Fibroblast of skin of left quadriceps (primary cell): ENCODE measurements around the gene TMPRSS9.

Source experiments
- DNase-seq, 2 experiments: peaks; one replicate each; pipeline ENCODE4 v3.0.0-alpha.2; 2013; ENCODE audit warnings: low read depth in 2 of 2

TMPRSS9 gene

GRCh38 chr19:2361246-2362045, 1.4 kb downstream of the TMPRSS9 start:
- DNase-seq = no peak

DNA sequence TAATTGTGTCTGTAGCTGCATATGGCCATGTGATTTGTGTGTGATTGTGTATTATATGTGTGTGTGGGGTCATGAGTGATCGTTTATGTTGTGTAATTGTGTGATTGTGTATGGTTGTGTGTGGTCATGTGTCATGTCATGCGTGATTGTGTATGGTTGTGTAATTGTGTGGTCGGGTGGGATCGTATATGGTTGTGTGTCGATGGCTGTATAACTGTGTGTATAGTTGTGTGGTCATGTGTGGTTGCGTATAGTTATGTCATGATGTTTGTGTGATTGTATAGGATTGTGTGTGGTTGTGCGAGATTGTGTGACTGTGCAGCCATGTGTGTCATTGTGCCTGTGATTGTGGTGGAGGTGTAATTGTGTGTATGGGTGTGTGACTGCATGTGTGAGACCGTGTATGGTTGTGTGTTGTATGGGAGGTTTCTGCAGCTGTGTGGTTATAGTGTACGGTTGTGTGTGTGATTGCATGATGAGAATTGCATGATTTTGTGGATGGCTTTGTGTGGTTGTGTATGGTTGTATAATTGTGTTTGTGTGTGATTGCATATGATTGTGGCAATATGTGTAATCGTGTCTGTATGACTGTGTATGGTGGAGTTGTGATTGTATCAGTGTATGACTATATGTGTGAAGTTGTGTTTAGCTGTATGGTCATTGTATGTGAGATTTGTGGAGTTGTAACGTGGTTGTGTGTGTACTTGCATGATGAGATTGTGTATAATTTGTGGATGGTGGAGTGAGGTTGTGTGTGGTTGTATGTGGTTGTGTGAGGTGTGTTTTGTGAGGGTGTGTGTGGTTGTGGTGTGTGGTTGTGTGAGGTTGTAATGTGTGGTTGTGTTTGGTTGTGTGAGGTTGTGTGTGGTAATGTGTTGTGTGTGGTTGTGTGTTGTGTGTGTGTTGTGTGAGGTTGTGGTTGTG, 2.2 kb downstream of the TMPRSS9 start:
- no peak for DNase-seq

DNA sequence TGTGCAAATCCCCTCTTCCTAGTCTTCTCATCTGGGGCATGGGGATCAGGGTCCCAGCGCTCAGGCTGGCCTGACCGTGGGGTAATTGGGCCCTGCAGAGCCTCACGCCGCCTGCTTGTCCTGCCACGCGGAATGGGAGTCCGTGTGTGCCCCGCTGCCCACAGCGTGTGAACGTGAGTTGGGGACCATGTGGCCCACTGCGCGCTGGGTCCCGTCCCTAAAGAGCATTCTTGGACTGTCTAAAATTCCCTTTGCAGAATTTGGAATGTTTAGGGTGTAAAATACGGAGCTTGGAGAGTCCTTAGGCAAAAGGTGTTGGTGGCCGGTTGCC, 2.9 kb downstream of the TMPRSS9 start:
- DNase-seq = no peak

GRCh38 chr19:2363419-2363818, 3.4 kb downstream of the TMPRSS9 start:
- DNase-seq = no peak

DNA sequence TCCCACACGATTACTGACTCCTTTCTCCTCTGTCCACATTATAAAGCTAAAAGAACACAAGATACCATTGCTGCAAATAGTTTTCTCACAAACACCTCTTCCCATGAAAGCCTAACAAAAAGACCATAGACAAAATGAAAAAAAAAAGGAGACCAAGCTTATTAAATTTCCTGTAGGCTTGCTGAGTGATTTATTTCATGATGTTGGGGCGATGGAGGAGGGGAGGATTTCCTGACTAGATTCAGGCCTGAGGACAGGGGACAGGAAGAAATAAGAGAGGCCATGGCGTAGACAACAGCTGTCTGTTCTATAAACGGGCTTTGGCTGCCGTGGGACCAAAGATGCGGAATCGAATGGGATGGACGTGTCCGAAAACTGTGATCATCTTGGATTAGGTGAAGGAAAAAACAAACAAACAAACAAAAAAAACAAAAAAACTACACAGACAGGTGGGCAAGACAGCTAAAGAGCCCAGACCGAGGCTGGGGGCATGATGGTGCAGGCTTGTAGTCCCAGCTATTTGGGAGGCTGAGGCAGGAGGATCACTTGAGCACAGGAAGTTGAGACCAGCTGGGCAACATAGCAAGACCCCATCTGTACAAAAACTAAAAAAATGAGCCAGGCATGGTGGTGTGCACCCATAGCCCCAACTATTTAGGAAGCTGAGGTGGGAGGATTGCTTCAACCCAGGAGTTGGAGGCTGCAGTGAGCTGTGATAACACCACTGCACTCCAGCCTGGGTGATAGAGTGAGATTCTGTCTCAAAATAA, 5.3 kb downstream of the TMPRSS9 start:
- DNase-seq = no peak

DNA sequence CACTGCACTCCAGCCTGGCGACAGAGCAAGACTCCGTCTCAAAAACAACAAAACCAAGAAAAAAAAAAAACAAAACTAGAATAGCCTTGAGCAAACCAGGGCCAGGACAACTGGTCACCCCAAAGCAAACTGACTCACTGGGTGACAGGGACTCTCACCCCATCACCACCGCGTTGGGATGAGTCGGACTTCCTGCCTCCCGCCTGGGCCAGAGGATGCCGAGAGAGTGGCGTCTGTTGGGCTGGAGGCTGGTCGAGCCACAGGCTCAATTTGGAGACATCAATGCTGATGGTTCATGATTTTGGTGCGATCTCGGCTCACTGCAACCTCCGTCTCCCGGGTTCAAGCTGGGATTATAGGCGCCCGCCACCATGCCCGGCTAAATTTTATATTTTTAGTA, 11.6 kb downstream of the TMPRSS9 start:
- DNase-seq = no peak

DNA sequence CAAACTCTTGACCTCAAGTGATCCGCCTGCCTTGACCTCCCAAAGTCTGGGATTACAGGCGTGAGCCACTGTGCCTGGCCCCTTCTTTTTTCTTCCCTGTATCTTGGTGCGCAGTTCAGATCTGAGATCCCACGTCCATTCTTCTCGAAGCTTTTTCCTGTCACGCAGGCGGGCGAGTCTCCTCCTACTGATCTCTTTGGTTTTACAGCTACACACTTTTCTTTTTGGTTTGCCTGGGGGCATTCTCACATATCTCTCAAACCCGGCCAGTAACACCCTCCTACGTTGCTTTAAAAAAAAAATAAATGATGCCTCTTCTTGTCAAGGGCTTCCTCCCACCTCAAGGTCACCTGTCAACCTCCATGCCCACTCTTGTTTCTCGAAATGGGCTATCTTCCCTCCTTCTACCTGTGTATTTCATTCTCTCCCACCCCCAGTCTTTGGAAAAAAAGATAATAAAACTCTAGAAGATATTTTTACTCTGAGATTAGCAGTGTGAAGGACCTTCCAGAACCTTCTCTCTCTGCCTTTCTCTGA, 12.1 kb downstream of the TMPRSS9 start:
- no peak for DNase-seq

GRCh38 chr19:2374808-2375207, 14.7 kb downstream of the TMPRSS9 start:
- no peak for DNase-seq

- no peak for DNase-seq
Observed at GRCh38 chr19:2375353-2376121, 15.5 kb downstream of the TMPRSS9 start.

- DNase-seq = no peak
Observed at GRCh38 chr19:2376784-2377519, 16.9 kb downstream of the TMPRSS9 start.

DNA sequence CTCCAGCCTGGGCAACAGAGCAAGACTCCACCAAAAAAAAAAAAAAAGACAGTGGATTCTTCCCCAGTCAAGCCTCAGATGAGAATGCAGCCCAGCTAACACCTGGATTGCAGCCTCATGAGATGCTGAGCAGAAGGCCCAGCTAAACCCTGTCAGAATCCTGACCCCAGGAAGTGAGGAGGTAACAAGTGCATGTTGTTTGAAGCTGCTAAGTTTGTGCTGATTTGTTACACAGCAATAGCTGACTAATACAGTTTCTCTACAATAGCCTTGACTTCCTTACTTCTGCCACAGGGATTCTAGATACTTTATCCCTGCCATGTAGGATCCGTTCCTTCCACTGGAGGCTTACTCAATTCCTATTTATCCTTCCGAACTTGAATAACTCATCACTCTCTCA, 20.5 kb downstream of the TMPRSS9 start:
- no peak for DNase-seq

GRCh38 chr19:2381148-2381820, 21.2 kb downstream of the TMPRSS9 start:
- DNase-seq = no peak

DNA sequence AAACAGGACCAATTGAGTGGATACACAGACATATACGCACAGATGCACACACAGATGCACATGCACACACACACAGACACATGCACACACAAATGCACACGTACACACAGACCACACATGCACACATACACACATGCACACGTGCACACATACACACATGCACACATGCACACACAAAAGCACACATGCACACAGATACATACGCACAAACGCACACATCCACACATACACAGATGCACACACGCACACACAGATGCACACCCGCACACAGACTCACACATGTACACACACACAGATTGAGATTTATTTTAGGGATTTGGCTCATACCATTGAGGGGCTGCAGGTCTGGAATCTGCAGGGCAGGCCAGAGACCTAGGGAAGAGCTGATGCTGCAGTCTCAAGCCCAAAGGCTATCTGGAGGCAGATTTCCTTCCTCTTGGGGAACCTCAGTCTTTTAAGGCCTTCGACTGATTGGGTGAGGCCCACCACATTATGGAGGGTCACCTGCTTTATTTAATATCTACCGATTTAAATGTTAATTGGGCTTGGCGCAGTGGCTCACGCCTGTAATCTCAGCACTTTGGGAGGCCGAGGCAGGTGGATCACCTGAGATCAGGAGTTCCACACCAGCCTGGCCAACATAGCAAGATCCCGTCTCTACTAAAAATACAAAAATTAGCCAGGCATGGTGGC, 22.6 kb downstream of the TMPRSS9 start:
- no peak for DNase-seq

DNA sequence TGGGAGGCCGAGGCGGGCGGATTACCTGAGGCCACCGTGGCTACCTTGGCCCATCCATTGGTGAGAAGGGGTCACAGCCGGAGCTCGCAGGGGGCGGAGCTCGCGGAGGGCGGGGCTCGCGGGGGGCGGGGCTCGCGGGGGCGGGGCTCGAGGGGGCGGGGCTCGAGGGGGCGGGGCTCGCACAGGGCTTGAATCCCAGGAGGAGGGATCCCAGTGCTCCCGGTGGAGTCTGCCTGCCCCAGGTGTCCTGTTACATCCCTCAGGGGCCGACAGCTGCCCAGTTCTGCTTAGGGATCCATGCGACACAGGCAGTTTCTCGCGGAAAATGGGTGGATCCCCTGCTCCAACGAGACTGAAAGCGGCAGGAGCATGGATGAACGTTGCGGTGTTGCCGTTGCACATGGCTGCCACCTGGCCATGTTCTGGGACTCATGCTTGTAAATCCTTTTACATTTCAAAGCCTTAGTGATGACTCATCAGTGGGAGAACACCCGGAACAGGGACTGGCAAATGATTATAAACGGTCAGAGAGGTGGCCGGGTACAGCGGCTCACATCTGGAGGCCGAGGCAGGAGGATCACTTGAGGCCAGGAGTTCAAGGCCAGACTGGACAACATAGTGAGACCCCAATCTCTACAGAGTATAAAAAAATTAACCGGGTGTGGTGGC, 25.1 kb downstream of the TMPRSS9 start:
- DNase-seq = peak; percentile 64 to 76

DNA sequence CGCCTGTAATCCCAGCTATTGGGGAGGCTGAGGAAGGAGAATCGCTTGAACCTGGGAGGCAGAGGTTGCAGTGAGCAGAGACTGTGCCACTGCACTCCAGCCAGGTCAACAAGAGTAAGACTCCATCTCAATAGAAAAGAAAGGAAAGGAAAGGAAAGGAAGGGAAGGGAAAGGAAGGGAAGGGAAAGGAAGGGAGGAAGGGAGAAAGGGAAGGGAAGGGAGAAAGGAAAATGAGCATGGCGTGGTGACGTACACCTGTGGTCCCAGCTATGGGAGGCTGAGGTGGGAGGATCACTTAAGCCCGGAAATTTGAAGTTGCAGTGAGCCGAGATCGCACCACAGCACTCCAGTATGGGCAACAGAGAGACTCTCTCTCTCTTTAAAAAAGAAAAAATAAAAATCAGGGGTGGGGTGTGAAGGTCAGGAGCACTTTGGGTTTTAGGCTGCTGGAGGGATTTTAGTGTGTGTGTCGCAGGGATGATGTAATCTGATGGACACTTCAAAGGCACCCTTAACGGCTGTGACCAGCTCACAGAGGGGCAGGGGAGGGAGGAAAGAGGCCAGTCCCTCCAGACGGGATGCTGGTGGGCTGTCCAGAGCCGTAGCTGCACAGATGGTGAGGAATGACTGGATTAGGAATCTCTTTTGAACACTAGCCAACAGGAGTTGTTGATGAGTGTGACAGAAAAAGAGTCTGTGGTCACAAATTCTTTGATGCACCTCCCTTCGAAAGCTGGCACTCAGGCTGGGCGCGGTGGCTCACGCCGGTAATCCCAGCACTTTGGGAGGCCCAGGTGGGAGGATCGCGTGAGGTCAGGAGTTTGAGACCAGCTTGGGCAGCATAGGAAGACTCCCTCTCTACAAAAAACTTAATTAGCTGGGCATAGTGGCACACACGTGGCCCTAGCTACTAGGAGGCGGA, 27.6 kb downstream of the TMPRSS9 start:
- no peak for DNase-seq

DNA sequence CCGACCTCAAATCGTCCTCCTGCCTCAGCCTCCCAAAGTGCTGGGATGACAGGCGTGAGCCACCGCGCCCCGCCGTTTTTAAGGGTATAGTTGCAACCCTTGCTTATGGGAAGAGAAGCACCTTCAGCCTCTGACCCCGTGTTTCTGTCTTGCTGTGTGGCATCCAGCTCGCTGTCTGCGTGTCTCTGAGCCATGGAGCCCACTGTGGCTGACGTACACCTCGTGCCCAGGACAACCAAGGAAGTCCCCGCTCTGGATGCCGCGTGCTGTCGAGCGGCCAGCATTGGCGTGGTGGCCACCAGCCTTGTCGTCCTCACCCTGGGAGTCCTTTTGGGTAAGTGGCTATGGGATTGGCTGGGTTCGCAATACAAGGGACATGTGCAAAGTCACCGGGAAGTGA, 29.5 kb downstream of the TMPRSS9 start:
- no peak for DNase-seq

DNA sequence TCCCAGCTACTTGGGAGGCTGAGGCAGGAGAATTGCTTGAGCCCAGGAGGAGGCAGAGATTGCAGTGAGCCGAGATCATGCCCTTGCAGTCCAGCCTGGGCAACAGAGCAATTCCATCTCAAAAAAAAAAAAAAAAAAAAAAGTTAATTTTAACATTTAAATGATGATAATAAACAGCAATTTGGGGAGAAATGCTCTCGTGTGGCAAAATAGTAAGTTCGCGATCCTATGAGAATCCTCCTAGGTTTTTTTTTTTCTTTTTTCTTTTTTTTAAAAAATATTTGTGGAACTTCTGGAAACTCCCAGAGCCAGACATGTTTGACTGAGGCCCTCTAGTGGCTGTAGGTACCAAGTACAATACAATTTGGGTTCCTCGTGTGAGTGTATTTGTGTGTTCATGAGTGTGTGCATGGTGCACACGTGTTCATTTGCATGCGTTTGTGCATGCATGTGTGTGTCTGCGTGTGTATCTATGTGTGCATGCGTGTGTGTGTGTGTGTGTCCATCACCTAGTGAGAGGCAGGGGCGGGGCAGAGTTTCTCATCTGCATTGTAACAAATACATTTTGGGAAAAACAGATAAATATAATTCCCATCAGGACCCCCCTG, 31.2 kb downstream of the TMPRSS9 start:
- peak; percentile 45 to 46 for DNase-seq
